Measurements from ENCODE around the gene FRAS1. TPM values are rescaled to one million over a fixed set of nuclear protein-coding genes. Genes with fewer than 3 reads are reported as not detected.
"Not testable (repeated sequence)": the region's sequence is repeated elsewhere in the genome, so short reads cannot be mapped to it uniquely, and the experiment has no call there.

Gene FRAS1
- total RNA-seq, 6 experiments from 2014 or later = 0.12 to 1.5 (median 0.45) TPM

DNA sequence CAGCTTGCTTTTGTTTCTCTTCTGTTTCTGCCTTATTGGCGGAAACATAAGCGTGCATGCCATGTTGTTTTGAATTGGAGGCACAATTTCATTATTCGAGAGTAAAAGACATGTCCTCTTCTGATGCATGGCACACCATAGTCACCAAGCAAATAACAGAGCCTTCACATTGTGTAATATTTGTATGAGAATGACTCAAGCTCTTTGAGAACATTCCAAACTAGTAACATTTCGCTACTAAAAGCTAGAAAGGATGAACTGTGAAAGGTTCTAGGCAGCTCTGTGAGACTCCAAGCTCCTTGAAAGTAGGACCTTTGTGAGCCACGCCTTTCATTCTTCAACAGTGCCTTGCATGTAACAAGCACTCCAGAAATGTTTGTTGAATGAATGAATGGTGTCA, 485.2 kb downstream of the FRAS1 start:
- 65% methylated on average over 5 of the region's 5 CpGs for WGBS (ENCODE audit: insufficient coverage, low coverage, low lambda C conversion rate, missing lambda C conversion rate)
- TF ChIP-seq POLR2A (IDR thresholded peaks at IDR 0.05) = no peak
- TF ChIP-seq, protein P1, sequence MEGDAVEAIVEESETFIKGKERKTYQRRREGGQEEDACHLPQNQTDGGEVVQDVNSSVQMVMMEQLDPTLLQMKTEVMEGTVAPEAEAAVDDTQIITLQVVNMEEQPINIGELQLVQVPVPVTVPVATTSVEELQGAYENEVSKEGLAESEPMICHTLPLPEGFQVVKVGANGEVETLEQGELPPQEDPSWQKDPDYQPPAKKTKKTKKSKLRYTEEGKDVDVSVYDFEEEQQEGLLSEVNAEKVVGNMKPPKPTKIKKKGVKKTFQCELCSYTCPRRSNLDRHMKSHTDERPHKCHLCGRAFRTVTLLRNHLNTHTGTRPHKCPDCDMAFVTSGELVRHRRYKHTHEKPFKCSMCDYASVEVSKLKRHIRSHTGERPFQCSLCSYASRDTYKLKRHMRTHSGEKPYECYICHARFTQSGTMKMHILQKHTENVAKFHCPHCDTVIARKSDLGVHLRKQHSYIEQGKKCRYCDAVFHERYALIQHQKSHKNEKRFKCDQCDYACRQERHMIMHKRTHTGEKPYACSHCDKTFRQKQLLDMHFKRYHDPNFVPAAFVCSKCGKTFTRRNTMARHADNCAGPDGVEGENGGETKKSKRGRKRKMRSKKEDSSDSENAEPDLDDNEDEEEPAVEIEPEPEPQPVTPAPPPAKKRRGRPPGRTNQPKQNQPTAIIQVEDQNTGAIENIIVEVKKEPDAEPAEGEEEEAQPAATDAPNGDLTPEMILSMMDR (IDR thresholded peaks at IDR 0.05) = no peak
- H3K4me3 ChIP-seq = no peak overlapping the region
- no peak overlapping the region for H3K27ac ChIP-seq
- intact Hi-C loops (cut with DNase I) = no loop called here
- no peaks in the 10 kb centered on the region for H3K36me3 ChIP-seq
- no peaks in the 10 kb centered on the region for H3K9me3 ChIP-seq
- no peaks in the 10 kb centered on the region for H3K27me3 ChIP-seq
- ATAC-seq = peak in 1 of 4 donors; percentile 56
- no peak for DNase-seq
- no peaks in the 10 kb centered on the region for H3K4me1 ChIP-seq

DNA sequence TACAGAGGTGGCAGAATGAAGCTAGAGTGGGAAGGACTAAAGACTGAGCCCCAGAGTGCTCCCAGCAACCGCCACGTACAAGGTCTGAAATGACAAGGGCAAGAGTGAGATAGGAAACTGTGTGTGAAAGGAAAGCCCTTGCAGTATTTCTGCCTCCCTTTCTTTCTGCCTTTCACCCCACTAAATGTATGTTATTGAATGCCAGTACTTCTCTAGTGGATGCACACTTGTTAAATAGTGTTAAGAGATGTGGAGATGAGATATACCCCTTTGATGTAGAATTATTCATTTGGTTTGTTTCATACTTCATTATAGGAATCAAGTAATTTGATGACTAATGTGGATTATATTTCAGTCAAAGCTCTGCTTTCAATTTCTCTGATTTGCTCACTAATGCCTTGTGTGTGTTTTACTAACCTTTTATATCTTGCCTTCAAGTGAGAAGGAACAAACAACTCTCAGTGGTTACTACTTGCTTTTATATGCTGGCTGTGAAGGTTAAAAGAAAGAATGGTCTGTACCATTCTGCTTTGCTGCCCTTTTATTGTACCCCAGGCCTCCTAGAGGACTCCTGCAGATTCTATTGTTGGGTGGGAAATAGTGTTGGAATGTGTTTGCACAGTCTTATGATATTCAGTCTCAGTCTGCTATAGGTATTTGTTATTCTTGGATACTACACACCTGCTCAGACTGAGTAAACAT, 486.5 kb downstream of the FRAS1 start:
- WGBS (ENCODE audit: insufficient coverage, low coverage, low lambda C conversion rate, missing lambda C conversion rate) = 69% methylated on average over 2 of the region's 2 CpGs
- H3K4me1 ChIP-seq = no peaks in the 10 kb centered on the region
- ATAC-seq (no peak), DNase-seq (no peak)
- H3K36me3 ChIP-seq = no peaks in the 10 kb centered on the region
- no peak overlapping the region for H3K4me3 ChIP-seq
- H3K27ac ChIP-seq = no peak overlapping the region
- no peak for TF ChIP-seq POLR2A (IDR thresholded peaks at IDR 0.05)
- TF ChIP-seq, protein P1 (IDR thresholded peaks at IDR 0.05) = no peak
- H3K9me3 ChIP-seq = no peaks in the 10 kb centered on the region
- H3K27me3 ChIP-seq = no peaks in the 10 kb centered on the region
- intact Hi-C loops (cut with DNase I) = no loop called here

DNA sequence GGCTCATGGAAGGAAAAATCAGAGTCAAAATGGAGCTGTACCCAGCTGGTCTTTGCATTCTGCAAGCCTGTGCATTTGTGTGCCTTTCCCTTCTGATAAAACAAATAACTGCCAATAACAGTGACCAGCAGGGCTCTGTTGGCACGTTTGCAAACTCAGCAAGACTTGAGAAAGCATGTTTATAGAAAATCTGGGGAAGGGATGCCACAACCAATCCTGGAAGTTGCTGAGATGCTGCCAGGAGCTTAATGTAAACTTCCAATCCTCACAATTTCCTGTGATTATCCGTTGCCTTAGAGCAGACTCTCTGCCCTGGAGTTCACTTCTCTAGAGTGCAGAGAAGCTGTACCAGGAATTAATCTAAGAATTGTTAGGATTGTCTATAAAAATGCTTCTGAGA, 487.6 kb downstream of the FRAS1 start:
- Histone ChIP-seq H3K36me3 (no peaks in the 10 kb centered on the region), H3K27me3 (no peaks in the 10 kb centered on the region), H3K4me3 (no peak overlapping the region), H3K27ac (no peak overlapping the region), H3K4me1 (no peaks in the 10 kb centered on the region), H3K9me3 (no peaks in the 10 kb centered on the region)
- no peak for TF ChIP-seq POLR2A (IDR thresholded peaks at IDR 0.05)
- TF ChIP-seq, protein P1 (IDR thresholded peaks at IDR 0.05) = no peak
- ATAC-seq (no peak), DNase-seq (no peak)
- intact Hi-C loops (cut with DNase I) = no loop called here
- 33% methylated on average over 2 of the region's 2 CpGs for WGBS (ENCODE audit: insufficient coverage, low coverage, low lambda C conversion rate, missing lambda C conversion rate)

DNA sequence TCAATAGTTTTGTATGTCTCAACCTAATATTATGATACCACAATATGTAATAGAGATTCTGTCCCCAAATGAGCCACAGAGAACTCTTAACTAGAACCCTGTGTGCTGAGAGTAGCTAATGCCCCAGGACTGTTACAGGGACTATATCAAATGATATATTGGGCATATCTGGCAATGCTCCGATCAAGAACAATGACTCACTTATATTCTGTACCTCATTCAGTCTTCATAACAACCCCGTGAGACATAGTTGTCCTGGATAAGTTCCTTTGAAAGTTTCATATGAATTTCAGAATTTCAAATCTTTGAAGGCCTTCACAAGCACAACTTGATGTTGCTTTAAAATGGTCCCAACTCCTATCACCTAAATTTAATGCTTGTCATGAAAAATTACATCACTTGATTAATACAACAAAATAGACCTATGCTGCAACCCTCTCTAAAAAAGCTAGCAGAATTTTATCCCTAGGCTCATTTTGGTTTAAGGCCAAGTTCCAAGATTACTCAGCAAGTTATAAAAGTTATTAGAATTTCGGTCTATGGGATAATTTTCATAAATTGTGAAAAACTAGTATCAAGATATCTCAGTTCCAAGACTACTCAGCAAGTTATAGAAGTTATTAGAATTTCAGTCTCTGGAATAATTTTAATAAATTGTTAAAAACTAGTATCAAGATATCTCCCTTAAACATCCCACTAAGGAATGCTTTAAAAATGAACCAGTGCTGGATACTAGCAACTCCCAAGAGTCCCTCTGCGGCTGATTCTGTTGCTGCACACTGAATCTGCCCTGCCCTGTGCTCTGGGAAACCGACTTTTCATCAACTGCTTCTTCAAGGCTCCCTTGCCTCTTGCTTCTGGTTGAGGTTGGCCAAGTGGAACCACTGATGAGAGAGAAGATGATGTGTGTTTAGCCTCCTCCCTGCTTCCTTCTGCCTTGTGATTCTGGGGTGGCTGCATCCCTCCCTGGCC, 488.4 kb downstream of the FRAS1 start:
- Histone ChIP-seq H3K36me3 (no peaks in the 10 kb centered on the region), H3K27me3 (peaks cover 0 to under 1% of the 10 kb centered on the region in 2 donors), H3K9me3 (no peaks in the 10 kb centered on the region), H3K27ac (no peak overlapping the region), H3K4me1 (no peaks in the 10 kb centered on the region), H3K4me3 (no peak overlapping the region)
- intact Hi-C loops (cut with DNase I) = no loop called here
- ATAC-seq (no peak), DNase-seq (no peak)
- WGBS (ENCODE audit: insufficient coverage, low coverage, low lambda C conversion rate, missing lambda C conversion rate) = 73% methylated on average over 5 of the region's 5 CpGs
- TF ChIP-seq, protein P1 (IDR thresholded peaks at IDR 0.05) = no peak

DNA sequence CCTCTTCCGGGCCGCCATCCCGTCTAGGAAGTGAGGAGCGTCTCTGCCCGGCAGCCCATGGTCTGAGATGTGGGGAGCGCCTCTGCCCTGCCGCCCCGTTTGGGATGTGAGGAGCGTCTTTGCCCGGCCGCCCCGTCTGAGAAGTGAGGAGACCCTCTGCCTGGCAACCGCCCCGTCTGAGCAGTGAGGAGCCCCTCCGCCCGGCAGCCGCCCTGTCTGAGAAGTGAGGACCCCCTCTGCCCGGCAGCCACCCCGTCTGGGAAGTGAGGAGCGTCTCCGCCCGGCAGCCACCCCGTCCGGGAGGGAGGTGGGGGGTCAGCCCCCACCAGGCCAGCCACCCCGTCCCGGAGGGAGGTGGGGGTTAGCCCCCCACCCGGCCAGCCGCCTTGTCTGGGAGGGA, 490.8 kb downstream of the FRAS1 start:
- H3K27me3 ChIP-seq = peaks cover 0 to 16% of the 10 kb centered on the region in 2 donors
- H3K9me3 ChIP-seq; H3K4me3 ChIP-seq; intact Hi-C loops (cut with DNase I); ATAC-seq; H3K27ac ChIP-seq; DNase-seq; H3K4me1 ChIP-seq; H3K36me3 ChIP-seq: not testable (repeated sequence)
- WGBS (ENCODE audit: insufficient coverage, low coverage, low lambda C conversion rate, missing lambda C conversion rate) = 65% methylated on average over 8 of the region's 28 CpGs

DNA sequence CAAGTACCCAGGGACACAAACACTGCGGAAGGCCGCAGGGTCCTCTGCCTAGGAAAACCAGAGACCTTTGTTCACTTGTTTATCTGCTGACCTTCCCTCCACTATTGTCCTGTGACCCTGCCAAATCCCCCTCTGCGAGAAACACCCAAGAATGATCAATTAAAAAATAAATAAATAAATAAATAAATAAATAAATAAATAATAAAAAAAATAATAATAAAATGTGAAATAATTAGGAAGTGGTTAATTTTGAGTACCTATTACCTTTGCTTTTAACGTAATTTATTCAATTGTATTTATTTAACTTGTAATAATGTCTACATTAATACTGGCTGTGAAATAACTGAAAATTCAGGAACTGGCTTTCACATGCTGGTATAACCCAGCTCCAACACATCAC, 491.8 kb downstream of the FRAS1 start:
- H3K27ac ChIP-seq; DNase-seq; H3K9me3 ChIP-seq; H3K4me3 ChIP-seq; intact Hi-C loops (cut with DNase I); ATAC-seq; H3K36me3 ChIP-seq; H3K4me1 ChIP-seq: not testable (repeated sequence)
- 67% methylated on average over 2 of the region's 4 CpGs for WGBS (ENCODE audit: insufficient coverage, low coverage, low lambda C conversion rate, missing lambda C conversion rate)
- peaks cover 0 to 16% of the 10 kb centered on the region in 2 donors for H3K27me3 ChIP-seq

All from right lobe of liver (tissue), 6 donors.